Adrenal gland (tissue), 5 donors: ENCODE data around the gene CAMSAP2.

Experiments used
- POLR2A ChIP-seq, 2 donors: fragments of 450-650 bp; IDR thresholded peaks; one replicate each; pipeline ENCODE4 v1.6.1; 2017; ENCODE audit warnings: antibody characterized with exemption in 2 of 2, mild to moderate bottlenecking in 2 of 2, moderate library complexity in 1 of 2
- TF ChIP-seq, protein P1 (sequence below), 6 experiments: fragments of 450-650 bp in 4 of 6; fragments of 200-600 bp in 2 of 6; sonication (generic) in 1 of 6; IDR thresholded peaks; 1 replicate in 5 of 6; 2 replicates in 1 of 6; pipeline versions ENCODE4 v1.5.1 to v1.8.0; 2016 to 2021; ENCODE audit warnings: antibody characterized with exemption in 6 of 6, mild to moderate bottlenecking in 2 of 6, moderate library complexity in 1 of 6
- donor health status: DM: no; HTN: no; CAD: no.

- TF ChIP-seq, protein P1, sequence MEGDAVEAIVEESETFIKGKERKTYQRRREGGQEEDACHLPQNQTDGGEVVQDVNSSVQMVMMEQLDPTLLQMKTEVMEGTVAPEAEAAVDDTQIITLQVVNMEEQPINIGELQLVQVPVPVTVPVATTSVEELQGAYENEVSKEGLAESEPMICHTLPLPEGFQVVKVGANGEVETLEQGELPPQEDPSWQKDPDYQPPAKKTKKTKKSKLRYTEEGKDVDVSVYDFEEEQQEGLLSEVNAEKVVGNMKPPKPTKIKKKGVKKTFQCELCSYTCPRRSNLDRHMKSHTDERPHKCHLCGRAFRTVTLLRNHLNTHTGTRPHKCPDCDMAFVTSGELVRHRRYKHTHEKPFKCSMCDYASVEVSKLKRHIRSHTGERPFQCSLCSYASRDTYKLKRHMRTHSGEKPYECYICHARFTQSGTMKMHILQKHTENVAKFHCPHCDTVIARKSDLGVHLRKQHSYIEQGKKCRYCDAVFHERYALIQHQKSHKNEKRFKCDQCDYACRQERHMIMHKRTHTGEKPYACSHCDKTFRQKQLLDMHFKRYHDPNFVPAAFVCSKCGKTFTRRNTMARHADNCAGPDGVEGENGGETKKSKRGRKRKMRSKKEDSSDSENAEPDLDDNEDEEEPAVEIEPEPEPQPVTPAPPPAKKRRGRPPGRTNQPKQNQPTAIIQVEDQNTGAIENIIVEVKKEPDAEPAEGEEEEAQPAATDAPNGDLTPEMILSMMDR (IDR thresholded peaks at IDR 0.05): no peak
- no peak for TF ChIP-seq POLR2A (IDR thresholded peaks at IDR 0.05)
These were observed 38.3 kb downstream of the CAMSAP2 start for GRCh38 chr1:200776949-200777348.
